Middle frontal gyrus (tissue), 1 donor: ENCODE measurements around the gene BFSP2.
A peak's percentile ranks its signal among the peaks of the same experiment; 100 is the strongest.

Source experiments
- DNase-seq: peaks from one replicate; pipeline ENCODE4 v3.0.0-alpha.2; 2015; ENCODE audit warnings: low spot score; ENCODE audit errors: extremely low spot score

BFSP2 gene

GRCh38 chr3:133400006-133400515 is at the start of gene BFSP2:
Gene BFSP2, plus strand, starts transcription at chr3:133400056. Its CDS starts 28 bp downstream, at chr3:133400084.
- DNase-seq, result no peak

GRCh38 chr3:133354721-133355120 is 45.1 kb upstream of the BFSP2 start:
- no peak for DNase-seq

GRCh38 chr3:133360476-133360875 is 39.4 kb upstream of the BFSP2 start:
- no peak for DNase-seq

GRCh38 chr3:133361011-133361410 is 38.8 kb upstream of the BFSP2 start:
- DNase-seq, result no peak

GRCh38 chr3:133361435-133361834 is 38.4 kb upstream of the BFSP2 start:
- DNase-seq, result no peak

- no peak for DNase-seq
Observed at GRCh38 chr3:133362539-133362938, 37.3 kb upstream of the BFSP2 start.

GRCh38 chr3:133364704-133365103 is 35.2 kb upstream of the BFSP2 start:
- DNase-seq, result no peak

GRCh38 chr3:133366921-133367320 is 32.9 kb upstream of the BFSP2 start:
- no peak for DNase-seq

- DNase-seq, result no peak
Observed at GRCh38 chr3:133367403-133367802, 32.5 kb upstream of the BFSP2 start.

- DNase-seq, result no peak
Observed at GRCh38 chr3:133367956-133368355, 31.9 kb upstream of the BFSP2 start.

GRCh38 chr3:133368371-133369067 is 31.3 kb upstream of the BFSP2 start:
- DNase-seq, result no peak

GRCh38 chr3:133369068-133369440 is 30.8 kb upstream of the BFSP2 start:
- no peak for DNase-seq

GRCh38 chr3:133371181-133371580 is 28.7 kb upstream of the BFSP2 start:
- no peak for DNase-seq

- no peak for DNase-seq
Observed at GRCh38 chr3:133371676-133372075, 28.2 kb upstream of the BFSP2 start.

- DNase-seq, result no peak
Observed at GRCh38 chr3:133374708-133375402, 25.0 kb upstream of the BFSP2 start.

GRCh38 chr3:133375403-133375745 is 24.5 kb upstream of the BFSP2 start:
- DNase-seq, result no peak

- no peak for DNase-seq
Observed at GRCh38 chr3:133376810-133377209, 23.0 kb upstream of the BFSP2 start.

GRCh38 chr3:133377396-133377795 is 22.5 kb upstream of the BFSP2 start:
- DNase-seq, result peak; percentile 37

- DNase-seq, result no peak
Observed at GRCh38 chr3:133379926-133380325, 19.9 kb upstream of the BFSP2 start.

- DNase-seq, result no peak
Observed at GRCh38 chr3:133380481-133381225, 19.2 kb upstream of the BFSP2 start.

GRCh38 chr3:133381346-133382109 is 18.3 kb upstream of the BFSP2 start:
- no peak for DNase-seq
